Esophagus muscularis mucosa (tissue), 4 donors: ENCODE data around the gene NELL1.

Experiments
- CTCF ChIP-seq, 3 experiments: fragments of 200-600 bp in 2 of 3; fragments of 450-650 bp in 1 of 3; sonication (generic) in 2 of 3; IDR thresholded peaks; one replicate each; pipeline ENCODE4 v1.5.1; 2017 to 2019; ENCODE audit warnings: antibody characterized with exemption in 3 of 3, mild to moderate bottlenecking in 2 of 3, moderate library complexity in 1 of 3
- EP300 ChIP-seq: sonication (generic); formaldehyde crosslinking; IDR thresholded peaks from one replicate; pipeline ENCODE4 v1.6.1; 2017; ENCODE audit warnings: antibody characterized with exemption
- POLR2A ChIP-seq: fragments of 450-650 bp; IDR thresholded peaks from one replicate; pipeline ENCODE4 v1.6.1; 2017; ENCODE audit warnings: antibody characterized with exemption, moderate library complexity, mild to moderate bottlenecking, low read depth
- POLR2AphosphoS5 ChIP-seq, 2 donors: sonication (generic); formaldehyde crosslinking; IDR thresholded peaks; one replicate each; pipeline ENCODE4 v1.6.1; 2017; ENCODE audit warnings: antibody characterized with exemption in 2 of 2

GRCh38 chr11:20980736-20981135 is 311.4 kb downstream of the NELL1 start:
- no peak for TF ChIP-seq CTCF (IDR thresholded peaks at IDR 0.05)
- no peak for TF ChIP-seq POLR2AphosphoS5 (IDR thresholded peaks at IDR 0.05)
- TF ChIP-seq EP300: no peak
- TF ChIP-seq POLR2A: no peak
